Measurements from ENCODE around the gene RAB7B.

DNA sequence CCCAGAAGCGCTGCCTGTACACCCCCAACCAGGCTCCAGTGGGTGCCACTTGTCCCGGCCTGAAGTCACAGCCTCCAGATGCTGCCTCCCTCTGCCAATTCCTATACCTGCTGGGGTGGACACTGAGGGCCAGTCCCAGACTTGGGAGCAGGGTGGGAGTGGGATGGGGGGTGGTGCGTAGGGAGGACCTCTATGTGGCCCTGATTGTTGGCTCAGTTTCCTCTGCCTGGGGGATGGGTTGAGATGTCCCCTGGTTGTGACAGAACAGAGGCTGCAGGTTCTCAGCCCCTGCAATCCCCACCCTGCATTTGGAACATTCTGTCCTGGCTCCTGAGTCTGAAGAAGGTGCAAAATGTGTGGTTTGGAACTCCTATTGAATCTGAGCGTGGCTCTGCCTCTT, 27.2 kb downstream of the RAB7B start:
- TF ChIP-seq, protein P1, sequence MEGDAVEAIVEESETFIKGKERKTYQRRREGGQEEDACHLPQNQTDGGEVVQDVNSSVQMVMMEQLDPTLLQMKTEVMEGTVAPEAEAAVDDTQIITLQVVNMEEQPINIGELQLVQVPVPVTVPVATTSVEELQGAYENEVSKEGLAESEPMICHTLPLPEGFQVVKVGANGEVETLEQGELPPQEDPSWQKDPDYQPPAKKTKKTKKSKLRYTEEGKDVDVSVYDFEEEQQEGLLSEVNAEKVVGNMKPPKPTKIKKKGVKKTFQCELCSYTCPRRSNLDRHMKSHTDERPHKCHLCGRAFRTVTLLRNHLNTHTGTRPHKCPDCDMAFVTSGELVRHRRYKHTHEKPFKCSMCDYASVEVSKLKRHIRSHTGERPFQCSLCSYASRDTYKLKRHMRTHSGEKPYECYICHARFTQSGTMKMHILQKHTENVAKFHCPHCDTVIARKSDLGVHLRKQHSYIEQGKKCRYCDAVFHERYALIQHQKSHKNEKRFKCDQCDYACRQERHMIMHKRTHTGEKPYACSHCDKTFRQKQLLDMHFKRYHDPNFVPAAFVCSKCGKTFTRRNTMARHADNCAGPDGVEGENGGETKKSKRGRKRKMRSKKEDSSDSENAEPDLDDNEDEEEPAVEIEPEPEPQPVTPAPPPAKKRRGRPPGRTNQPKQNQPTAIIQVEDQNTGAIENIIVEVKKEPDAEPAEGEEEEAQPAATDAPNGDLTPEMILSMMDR (IDR thresholded peaks at IDR 0.05; ENCODE audit: insufficient read depth, low read depth, low read length) = no peak
- TF ChIP-seq EZH2 (IDR thresholded peaks at IDR 0.05; ENCODE audit: insufficient read depth, low read length) = no peak

Data from astrocyte (in vitro differentiated cells and primary cell).